CD4-positive, alpha-beta T cell treated with Interferon alpha-2 for 1 hour (primary cell): ENCODE measurements around the gene AP1B1.
"Not testable (repeated sequence)": the region's sequence is repeated elsewhere in the genome, so short reads cannot be mapped to it uniquely, and the experiment has no call there.

Experiments used
- DNase-seq, 2 donors: peaks; one replicate each; pipeline ENCODE4 v3.0.0-alpha.2; 2020 to 2022

AP1B1 gene

GRCh38 chr22:29385748-29386147 lies 2.6 kb downstream of the AP1B1 start:
- peak in 1 of 2 donors; percentile 63 for DNase-seq

- no peak for DNase-seq
Measured at GRCh38 chr22:29385151-29385704, 3.1 kb downstream of the AP1B1 start.

- DNase-seq: no peak
Measured at GRCh38 chr22:29383740-29384139, 4.6 kb downstream of the AP1B1 start.

GRCh38 chr22:29382580-29383302 lies 5.6 kb downstream of the AP1B1 start:
- DNase-seq: no peak

- no peak for DNase-seq
Measured at GRCh38 chr22:29380856-29381255, 7.5 kb downstream of the AP1B1 start.

- DNase-seq: no peak
Measured at GRCh38 chr22:29380032-29380781, 8.2 kb downstream of the AP1B1 start.

- no peak for DNase-seq
Measured at GRCh38 chr22:29379258-29379657, 9.1 kb downstream of the AP1B1 start.

GRCh38 chr22:29377979-29378378 lies 10.4 kb downstream of the AP1B1 start:
- DNase-seq: no peak

GRCh38 chr22:29376705-29377104 lies 11.7 kb downstream of the AP1B1 start:
- not testable (repeated sequence) for DNase-seq

- no peak for DNase-seq
Measured at GRCh38 chr22:29375398-29376076, 12.8 kb downstream of the AP1B1 start.

- DNase-seq: not testable (repeated sequence)
Measured at GRCh38 chr22:29374806-29375205, 13.6 kb downstream of the AP1B1 start.

GRCh38 chr22:29374401-29374800 lies 14.0 kb downstream of the AP1B1 start:
- DNase-seq: no peak

- no peak for DNase-seq
Measured at GRCh38 chr22:29370537-29370936, 17.8 kb downstream of the AP1B1 start.

GRCh38 chr22:29369460-29369859 lies 18.9 kb downstream of the AP1B1 start:
- peak in 1 of 2 donors; percentile 15 for DNase-seq

- no peak for DNase-seq
Measured at GRCh38 chr22:29359469-29359868, 28.9 kb downstream of the AP1B1 start.

GRCh38 chr22:29357193-29357890 lies 31.0 kb downstream of the AP1B1 start:
- DNase-seq: not testable (repeated sequence)

- DNase-seq: no peak
Measured at GRCh38 chr22:29353860-29354259, 34.5 kb downstream of the AP1B1 start.

GRCh38 chr22:29353286-29353685 lies 35.1 kb downstream of the AP1B1 start:
- DNase-seq: no peak

GRCh38 chr22:29352778-29353177 lies 35.6 kb downstream of the AP1B1 start:
- no peak for DNase-seq

GRCh38 chr22:29351891-29352290 lies 36.5 kb downstream of the AP1B1 start:
- no peak for DNase-seq

GRCh38 chr22:29351042-29351441 lies 37.3 kb downstream of the AP1B1 start:
- no peak for DNase-seq

- DNase-seq: no peak
Measured at GRCh38 chr22:29348956-29349355, 39.4 kb downstream of the AP1B1 start.

- no peak for DNase-seq
Measured at GRCh38 chr22:29348041-29348440, 40.3 kb downstream of the AP1B1 start.
